Smooth muscle cell of the brain vasculature (primary cell): ENCODE measurements around the gene METRNL.

Source experiments
- DNase-seq: peaks from one replicate; pipeline ENCODE4 v3.0.0-alpha.2; 2012; ENCODE audit warnings: low read depth, low spot score

Gene METRNL

DNA sequence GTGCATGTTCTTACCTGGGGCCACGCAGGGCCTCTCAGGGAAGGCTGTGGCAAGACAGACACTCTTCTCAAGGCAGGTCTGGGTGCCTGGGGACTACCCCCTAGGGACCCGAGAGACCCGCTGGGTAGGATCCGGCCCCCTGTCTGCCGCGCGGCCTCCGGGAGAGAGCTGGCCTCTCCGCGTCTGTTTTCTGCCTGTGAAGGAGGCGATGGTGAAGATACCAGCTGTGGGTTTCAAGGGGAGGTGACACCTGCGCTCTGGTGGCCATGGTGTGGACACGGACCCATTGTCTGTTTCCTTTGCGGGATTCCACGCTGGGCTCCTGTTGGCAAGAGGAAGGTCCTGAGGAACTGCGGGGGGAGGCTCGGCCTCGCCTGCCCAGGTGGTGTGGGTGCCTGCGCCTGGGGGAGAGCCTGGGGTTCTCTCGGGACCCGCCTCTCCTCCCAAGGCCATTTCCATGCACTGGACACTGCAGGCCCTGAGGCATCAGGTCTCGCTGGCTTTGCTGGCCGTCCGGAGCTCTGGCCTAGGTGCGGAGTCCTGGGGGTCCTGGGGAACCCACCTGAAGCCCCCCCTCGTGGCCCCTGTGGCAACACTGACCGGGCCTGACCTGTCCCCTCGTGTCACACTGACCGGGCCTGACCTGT is 12.2 kb upstream of the METRNL start:
- no peak for DNase-seq

DNA sequence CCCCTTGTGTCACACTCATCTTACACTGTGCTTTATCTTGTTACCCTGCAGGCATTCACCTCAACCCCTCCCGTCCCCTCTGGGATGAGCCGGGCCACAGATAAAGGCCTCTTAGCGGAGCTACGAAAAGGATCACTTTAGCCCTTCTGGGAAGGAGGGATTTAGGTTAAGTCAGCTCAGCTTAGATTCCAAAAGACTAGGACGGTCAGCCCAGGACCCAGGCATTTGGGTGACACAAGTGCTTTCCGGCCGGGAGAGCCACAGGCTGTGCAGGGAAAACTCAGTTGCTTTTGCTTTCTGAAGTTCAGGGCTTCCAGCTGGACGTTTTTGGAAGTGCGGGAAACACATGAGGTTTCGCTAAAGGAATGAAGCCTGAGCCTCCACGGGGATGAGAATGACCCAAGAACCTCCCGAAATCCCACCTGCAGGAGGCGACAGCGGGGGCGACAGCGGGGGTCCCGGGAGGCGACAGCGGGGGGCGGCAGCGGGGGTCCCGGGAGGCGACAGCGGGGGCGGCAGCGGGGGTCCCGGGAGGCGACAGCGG is 11.6 kb upstream of the METRNL start:
- no peak for DNase-seq

DNA sequence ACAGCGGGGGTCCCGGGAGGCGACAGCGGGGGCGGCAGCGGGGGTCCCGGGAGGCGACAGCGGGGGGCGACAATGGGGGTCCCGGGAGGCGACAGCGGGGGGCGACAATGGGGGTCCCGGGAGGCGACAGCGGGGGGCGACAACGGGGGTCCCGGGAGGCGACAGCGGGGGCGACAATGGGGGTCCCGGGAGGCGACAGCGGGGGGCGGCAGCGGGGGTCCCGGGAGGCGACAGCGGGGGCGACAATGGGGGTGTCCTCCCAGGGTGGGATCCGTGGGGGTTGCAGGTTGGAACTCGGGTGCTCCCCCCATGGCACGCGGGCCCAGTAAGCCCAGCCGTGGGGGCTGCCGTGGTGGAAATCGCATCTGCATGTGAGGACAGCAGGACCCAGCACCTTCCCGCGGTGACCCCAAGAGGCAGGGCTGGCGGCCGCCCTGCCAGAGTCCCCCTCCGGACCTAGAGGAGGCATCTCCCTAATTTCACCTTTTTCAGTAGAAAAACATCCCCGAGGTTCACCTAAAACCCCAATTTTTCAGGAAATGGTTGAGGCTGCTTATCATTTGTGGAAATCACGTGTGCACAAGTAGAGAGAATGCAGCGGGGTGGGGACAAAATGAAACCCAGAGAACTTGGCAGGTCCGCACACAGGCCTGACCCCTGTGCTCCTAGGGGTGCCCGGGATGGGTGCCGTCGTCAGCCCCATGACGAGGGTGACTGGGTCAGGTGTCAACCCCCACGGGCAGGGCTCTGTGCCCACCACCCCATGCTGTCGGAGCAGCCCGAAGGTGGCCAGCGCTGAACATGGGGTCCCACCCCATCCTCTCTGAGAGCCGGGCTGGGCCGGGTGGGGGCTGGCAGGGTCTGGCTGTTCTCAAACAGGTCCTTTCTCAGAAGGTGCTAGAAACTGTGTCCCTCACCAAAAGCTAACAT is 10.5 kb upstream of the METRNL start:
- DNase-seq: no peak

DNA sequence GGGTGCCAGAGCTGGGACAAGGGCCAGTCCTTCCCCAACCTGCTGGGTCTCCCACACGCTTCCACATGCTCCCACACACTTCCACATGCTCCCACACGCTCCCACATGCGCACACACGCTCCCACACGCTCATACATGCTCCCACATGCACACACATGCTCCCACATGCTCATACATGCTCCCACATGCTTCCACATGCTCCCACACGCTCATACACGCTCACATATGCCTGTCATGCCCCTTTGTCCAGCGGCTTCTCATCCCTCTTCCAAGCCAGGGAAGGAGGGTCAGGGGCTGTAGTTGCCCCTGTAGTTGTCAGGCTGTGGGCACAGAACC is 9.9 kb upstream of the METRNL start:
- no peak for DNase-seq

DNA sequence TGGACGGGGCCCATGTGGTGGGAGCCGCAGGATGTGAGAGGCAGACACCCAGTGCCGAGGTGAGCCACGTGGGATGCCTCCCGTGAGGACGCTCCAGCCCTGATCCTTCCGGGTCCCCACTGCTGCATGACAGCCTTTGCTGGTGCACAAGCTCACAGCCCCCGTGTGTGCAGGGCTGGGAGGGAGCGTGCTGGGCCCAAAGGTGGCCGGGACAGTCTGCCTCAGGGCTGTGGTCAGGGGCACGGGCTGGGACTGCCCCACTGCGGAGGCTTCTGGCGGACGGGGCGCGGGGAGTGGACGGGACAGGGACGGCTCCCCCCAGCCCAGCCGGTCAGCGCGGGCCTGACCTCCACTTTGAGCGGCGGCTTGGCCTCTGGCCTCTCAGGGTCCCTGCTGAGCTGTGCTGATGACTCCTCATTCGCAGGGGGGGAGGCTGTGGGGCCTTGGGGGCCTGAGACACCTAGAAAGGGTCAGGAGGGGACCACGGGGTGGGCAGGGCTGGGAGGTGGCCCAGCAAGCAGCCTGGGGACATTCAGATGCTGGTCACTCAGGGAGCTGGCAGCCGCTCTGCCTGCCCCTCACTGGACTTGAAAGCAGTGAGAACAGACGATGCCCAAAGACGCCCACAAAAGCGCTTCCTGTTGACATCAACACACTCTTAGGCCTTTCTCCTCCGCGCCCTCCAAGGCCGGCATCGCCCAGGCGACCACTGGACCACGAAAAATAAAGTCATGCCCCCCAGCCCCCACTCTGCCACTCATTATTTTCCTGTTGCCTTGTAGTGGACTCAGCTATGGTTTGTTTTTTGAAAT is 9.3 kb upstream of the METRNL start:
- no peak for DNase-seq

DNA sequence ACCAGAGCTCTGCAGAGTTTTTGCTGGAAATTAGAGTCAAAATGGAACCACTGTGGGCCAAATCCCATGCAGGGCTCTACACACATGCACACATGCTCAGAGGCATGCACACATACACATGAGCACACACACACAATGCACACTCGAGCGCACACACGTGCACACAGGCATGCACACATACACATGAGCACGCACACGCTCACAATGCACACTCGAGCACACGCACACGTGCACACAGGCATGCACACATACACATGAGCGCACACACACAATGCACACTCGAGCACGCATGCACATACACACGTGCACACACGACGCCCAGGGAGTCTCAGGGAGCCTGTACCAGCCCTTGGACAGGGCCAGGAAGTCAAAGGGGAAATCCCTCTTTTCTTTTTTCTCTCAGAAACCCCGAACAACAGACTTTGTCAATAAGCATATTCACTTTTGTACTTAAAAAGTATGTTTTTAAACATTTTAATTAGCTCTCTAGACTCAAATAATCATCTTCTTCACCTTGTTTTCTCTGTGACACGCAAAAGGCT is 8.5 kb upstream of the METRNL start:
- DNase-seq: no peak

DNA sequence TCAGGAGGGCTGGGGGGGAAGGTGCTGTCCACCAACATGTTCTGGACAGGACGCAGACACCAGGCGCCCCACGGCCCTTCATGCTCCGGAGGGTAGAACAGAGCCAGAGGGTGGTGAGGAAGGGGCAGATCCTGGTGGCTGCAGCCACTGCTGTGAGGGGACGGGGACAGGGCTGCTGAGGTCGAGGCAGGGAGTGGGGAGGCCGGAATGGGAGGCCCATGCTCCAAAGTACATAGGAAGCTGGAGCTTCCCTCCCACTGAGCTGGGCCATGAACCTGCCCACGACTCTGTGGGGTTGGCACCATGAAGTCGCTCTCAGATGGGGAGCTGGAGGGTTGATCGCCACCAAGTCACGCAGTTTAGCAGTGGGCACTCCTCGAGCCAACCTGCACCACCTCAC is 8.0 kb upstream of the METRNL start:
- DNase-seq: no peak

DNA sequence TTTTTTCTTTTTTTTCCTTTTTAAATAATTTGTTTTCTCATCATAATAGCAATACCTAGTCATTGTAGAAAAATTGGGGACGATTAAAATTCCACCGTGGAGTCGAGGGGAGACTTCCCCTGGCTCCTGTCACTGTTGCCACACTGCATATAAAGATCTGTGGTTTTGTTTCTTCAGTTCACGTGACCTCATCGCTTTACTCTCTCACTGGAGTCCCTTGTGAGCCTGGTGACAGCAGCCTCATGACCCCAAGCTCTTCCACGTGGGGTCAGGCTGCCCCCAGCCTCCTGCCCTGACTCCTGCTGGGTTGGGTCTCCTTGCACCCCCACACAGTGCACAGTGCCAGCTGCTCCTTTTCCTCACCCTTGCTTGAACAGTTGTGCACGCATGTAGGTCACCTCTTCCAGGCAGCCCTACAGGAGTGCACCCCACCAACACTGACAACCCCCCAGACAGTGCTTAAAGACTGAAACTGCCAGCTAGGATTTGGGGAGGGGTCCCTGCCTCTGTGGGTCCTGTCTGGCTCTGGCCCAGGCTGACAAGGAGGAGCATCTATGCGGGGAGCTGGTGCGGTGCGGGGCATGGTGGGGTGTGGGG is 7.3 kb upstream of the METRNL start:
- DNase-seq: no peak

DNA sequence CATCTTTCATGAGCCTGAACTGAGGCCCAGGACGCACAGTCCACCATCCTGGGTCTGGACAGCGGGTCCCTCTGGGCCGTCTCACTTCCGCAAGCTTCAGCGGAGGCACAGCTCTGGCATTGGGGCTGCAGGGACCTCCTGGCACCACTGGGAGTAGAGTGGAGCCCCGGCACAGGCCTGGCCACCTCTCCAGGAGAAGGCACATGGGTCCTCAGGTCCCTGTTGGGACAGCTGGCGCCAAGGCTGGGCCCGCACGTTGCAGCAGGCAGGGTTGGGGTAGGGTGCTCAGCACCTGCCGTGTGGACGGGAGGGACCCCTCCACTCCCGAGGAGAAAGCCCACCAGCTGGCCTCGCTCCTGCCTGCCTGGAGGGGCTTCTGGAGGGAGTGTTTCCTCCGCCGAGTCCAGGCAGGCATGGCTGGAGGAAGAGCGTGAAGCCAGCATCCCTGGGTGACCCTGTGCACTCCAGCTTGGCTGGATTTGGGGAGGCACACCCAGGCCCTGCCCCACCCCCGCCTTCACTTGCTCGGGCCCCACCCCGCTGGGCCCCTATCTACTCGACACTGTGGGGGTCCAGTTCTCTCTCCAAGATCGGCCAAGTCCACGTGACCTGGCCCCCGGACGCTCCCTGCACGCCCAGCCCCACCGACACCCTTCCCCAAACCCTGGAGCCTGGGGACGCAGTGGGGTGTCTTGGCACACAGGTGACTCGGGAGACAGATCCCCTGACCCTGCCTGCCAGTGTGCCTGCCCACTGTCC is 6.6 kb upstream of the METRNL start:
- no peak for DNase-seq

DNA sequence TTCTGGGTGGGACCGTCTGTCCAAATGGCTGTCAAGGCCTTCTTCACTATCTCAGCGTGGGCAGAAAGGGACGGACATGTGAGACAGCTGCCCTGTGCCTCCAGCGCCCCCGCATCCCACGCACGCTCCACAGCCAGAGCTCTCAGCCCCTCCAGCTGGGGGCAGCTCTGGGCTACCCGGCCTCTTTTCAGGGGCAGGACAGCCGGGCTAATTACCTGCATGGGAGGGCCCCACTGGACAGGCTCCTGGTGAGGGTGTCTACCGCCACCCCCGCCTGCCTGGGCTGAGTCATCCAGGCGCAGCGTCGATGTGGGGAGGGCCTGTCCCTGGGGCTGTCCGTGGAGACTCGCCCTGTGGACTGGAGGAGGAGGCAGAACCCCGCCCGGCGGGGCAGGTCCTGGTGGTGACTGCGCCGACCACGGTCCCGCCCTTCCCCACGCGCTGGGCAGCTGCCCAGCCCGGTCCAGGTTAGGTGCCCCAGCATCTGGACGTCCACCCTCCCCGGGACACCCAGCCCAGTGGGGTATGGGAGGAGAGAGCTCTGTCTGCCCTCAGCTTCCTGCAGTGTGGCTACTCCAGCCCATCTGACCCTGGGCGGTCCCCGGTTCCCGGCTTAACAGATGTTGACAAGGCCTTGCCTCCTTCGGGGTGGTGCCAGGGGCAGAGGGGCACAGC is 5.9 kb upstream of the METRNL start:
- DNase-seq: no peak

DNA sequence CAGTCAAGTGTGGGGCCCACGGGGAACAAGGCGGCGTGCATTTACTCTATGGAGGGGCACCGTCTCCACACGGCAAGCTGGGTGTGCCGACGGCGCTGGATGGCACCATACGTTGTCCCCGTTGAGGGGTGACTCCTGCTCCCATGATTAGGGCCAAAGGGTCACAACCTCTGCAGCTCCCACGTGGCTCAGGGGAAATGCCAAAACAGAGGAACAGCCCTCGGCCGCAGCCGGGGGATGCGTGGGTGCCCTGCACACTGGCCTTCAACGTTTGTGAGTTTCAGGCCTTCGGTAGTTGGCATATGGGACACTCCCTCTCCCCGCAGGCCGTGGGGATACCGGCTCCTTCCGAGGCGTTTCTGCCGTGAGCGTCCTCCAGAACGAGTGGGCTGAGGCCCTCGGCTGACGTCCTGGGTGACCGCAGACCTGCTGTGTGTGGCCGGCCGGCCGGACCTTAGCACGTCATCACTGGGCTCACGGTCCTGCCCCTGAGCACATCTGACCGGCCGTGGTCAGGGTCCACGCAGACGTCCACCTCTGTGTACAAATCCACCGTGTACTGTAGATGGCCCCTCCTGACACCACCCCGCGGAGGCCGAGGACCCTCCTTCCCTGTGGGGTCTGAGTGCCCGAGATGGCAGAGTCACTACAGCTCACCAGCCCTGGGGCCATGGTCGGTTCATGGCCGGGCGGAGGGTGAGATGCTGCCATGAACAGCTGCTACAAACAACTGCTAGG is 4.8 kb upstream of the METRNL start:
- no peak for DNase-seq

DNA sequence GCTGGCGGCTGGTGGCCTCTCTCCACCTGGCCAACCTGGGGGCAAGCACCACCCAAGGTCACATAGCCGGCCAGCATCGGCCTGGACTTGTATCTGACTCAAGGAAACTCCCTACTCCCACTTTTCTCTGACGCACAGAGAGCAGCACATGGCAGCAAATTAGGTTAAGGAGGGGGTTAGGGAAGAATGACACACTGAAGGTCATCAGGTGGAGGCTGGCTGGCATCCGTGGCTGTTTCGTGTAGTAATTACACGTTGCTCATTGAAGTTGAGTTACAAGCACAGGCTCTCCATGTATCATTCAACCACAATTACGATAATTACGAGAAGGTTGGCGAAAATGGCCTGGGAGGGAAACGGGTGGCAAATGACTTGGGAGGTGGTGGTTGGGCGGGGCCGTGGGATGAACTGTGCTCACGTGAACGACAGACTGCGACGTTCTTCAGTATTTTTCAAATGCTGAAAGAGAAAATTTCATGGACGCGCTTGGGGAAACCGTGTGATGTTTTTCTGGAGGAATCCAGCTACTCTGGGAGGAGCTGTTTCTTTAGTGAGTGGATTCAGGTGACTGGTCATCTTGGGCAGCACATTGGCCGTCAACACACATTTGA is 4.0 kb upstream of the METRNL start:
- no peak for DNase-seq

DNA sequence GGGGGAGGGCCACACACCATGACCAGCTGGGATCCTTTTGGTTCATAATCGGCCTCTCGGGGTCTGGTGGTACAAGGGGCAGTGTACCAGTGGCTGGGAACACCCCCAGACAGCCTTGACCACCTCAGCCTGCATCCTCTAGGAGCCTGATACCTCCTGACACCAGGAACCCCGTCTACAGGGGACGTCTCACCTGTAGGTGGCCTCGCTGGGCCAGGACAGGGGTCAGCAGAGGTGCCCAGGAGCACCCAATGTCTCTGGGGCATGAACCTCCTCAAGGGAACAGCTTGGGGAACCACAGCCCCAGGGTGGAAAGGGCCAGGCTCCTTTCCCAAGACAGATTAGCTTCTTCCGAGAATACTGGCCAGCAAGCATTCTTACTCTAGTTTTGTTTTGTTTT is 2.5 kb upstream of the METRNL start:
- DNase-seq: no peak

DNA sequence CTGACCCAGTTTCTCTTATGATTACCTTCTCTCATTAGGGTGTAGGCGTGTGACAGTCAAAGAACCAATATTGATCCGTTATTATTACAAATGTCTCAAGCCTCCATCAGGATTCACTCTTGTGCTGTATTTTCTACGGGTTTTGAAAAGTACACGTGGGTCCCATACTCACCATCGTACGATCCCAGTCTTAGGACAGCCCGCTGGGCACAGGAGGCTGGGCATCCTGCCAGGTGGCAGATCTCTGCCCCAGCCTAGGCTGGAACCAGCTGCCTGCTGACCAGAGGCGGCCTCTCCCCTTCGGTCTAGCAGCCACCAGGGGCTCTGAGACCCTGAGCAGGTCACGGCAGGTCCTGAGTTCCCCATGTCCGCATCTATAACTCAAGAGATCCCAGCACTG is 2.0 kb upstream of the METRNL start:
- DNase-seq: no peak

DNA sequence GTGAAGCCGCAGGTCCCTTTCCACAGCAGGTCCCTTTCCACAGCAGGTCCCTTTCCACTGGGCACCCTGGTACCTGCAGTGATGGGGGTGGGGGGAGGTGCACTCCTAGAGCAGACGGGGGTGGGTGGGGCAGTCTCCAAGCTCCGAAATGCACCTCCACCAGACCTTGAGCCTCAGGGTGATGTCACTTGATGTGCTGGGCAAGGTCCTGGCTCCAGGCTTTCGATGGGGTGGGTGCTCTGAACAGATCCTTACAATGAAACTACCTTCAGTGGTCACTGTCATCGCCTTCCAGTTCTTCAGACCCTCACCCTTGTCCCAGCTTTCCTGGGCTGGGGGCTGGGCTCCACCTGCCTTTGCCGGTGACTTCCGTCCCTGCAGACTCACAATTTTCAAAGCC is 1.5 kb upstream of the METRNL start:
- no peak for DNase-seq

DNA sequence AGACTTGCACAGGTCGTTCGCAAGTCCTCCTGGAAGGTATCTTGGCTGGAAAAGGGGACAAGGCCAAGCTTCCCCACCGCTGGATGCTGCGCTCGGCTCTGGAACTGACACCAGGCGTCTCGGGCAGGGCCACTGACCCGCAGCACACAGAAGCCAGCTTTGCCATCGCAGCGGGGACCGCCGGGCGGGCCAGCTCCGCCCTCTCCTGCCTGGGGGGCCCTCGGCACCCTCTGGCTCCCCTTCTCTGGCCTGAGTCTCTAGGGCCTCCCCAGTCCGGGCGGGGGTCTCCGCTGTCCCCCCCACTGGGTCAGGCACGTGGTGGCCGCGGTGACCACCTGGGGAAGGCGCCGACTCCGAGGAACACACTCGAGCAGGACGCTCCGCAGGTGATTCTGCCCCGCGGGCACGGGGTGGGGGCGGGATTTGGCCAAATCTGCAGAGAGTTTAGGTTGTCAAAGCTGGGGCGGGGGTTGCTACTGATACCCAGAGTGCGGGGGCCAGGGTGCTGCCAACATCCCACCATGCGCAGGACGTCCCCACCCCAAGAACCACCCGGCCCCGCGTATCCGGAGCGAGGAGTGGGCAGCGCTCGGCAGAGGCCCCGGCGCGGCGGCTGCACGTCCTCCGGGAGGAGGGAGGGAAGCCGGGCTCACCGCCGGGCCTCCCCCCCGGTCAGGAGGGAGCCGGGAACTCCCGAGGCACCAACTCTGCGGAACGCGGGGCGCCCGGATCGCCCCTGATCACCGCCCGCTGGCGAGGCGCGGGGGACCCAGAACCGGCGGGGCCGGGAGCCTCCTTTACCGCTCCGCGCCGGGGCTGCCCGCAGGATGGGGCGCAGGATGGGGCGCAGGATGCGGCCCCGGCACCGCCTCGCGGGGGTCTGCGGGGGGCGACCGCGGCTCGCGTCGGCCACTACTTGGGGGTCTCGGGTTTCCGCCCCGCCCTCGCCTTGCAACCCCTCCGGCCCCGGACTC is 744 bp upstream of the METRNL start:
- DNase-seq: no peak

DNA sequence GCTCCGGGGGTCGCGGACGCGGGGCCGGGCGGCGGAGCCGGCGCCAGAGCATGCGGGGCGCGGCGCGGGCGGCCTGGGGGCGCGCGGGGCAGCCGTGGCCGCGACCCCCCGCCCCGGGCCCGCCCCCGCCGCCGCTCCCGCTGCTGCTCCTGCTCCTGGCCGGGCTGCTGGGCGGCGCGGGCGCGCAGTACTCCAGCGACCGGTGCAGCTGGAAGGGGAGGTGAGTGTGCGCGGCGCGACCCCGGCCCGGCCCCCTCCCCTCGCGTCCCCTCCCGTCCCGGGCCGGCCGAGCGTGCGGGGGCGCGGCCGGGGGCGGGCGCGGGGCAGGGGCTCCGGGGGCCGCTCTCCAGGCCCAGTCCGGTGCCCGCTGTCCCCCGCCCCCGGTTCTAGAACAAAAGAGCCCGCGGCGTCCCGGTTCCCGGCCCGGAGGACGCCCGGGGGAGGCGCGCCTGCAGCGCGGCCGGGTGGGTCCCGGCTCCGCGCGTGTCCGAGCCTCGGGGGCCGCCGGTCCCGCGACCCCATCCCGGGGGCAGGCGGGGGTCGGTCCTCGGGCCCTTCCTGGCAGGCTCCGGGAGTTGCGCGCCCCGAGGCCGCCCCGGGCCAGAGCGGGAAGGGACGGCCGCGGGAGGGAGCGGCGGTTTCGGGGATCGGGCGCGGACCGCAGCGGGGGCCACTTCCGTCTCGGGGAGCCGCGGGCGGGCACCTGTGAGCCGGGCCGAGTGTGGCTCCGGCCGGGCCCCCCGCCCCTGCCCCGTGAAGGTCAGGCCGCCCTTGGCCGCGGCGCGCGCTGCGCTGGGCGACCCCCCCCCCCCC is 563 bp downstream of the METRNL start:
- no peak for DNase-seq
